OCI-LY3 (cell line): ENCODE results near the gene MAPT.

Experiments
- H2AFZ ChIP-seq: fragments of 200-600, 300-600 bp; shearing (Covaris generic); 2 replicates; pipeline ENCODE4 v1.6.0; 2014; ENCODE audit warnings: antibody characterized with exemption, low read depth, low read length
- H3K27ac ChIP-seq: fragments of 200-600, 300-600 bp; sonication (generic); 2 replicates; pipeline ENCODE4 v1.5.1; 2014; ENCODE audit warnings: mild to moderate bottlenecking, low read length, moderate library complexity, mixed read lengths
- H3K27me3 ChIP-seq: fragments of 200-600, 300-600 bp; sonication (generic); 2 replicates; pipeline ENCODE4 v1.6.1; 2014; ENCODE audit warnings: low read depth, low read length, mixed read lengths
- H3K36me3 ChIP-seq: fragments of 200-600, 300-600 bp; sonication (generic); replicated peaks from 2 replicates; pipeline ENCODE3; 2014; ENCODE audit warnings: low read depth, low read length, mixed read lengths
- H3K4me1 ChIP-seq: fragments of 300-600, 200-600 bp; sonication (generic); 2 replicates; pipeline ENCODE4 v1.6.1; 2014; ENCODE audit warnings: low read length, mixed read lengths
- H3K4me2 ChIP-seq: fragments of 200-600, 300-600 bp; sonication (generic); 2 replicates; pipeline ENCODE4 v1.6.1; 2014; ENCODE audit warnings: low read length, mixed read lengths
- H3K4me3 ChIP-seq: fragments of 300-600, 200-600 bp; sonication (generic); 2 replicates; pipeline ENCODE4 v1.5.1; 2014; ENCODE audit warnings: antibody characterized with exemption, mild to moderate bottlenecking, low read length, moderate library complexity
- H3K79me2 ChIP-seq: fragments of 300-600, 200-600 bp; shearing (Covaris generic); 2 replicates; pipeline ENCODE4 v1.6.1; 2014; ENCODE audit warnings: mild to moderate bottlenecking, low read length, mixed read lengths
- H3K9ac ChIP-seq: fragments of 300-600, 200-600 bp; shearing (Covaris generic); 2 replicates; pipeline ENCODE4 v1.6.0; 2014; ENCODE audit warnings: mild to moderate bottlenecking, low read length, moderate library complexity
- H3K9me3 ChIP-seq: fragments of 200-600, 300-600 bp; shearing (Covaris generic); 2 replicates; pipeline ENCODE4 v1.6.1; 2014; ENCODE audit warnings: low read length, mixed read lengths; ENCODE audit not compliant: insufficient read depth
- H4K20me1 ChIP-seq: fragments of 200-600, 300-600 bp; sonication (generic); 2 replicates; pipeline ENCODE4 v1.6.1; 2016; ENCODE audit warnings: low read length, mixed read lengths; ENCODE audit not compliant: insufficient read depth
- EZH2phosphoT487 ChIP-seq: fragments of 200-600 bp; shearing (Covaris generic); IDR thresholded peaks from 2 replicates; pipeline ENCODE4 v1.6.1; 2018; ENCODE audit warnings: antibody characterized with exemption, mixed run types, low read depth
- TF ChIP-seq, protein P1 (sequence below): fragments of 200-600, 300-600 bp; sonication (generic); IDR thresholded peaks from 2 replicates; pipeline ENCODE4 v1.5.1; 2014; ENCODE audit warnings: antibody characterized with exemption, low read length, low read depth

MAPT gene

DNA sequence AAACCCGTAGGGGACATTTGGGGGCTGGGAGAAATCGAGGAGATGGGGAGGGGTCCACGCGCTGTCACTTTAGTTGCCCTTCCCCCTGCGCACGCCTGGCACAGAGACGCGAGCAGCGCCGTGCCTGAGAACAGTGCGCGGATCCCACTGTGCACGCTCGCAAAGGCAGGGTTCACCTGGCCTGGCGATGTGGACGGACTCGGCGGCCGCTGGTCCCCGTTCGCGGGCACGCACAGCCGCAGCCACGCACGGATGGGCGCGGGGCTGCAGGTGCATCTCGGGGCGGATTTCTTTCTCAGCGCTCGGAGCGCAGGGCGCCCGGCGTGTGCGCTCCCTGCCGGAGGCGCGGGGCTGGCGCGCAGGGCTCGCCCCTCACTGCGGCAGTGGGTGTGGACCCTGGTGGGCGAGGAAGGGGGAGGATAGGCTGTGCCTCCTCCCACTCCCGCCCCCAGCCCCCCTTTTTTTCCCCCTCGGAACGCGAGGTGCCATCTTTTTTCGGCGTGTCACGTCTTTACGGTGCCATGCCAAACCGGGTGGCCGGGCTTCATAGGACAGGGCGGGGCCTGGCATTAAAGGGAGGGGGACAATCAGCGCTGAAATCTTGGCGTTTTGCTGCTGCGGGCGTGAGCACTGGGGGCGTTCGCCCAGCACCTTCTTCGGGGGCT lies 1.1 kb downstream of the MAPT start:
- H3K9ac ChIP-seq: peak overlapping the region; percentile 68; the same call in 1 of the 2 replicates

DNA sequence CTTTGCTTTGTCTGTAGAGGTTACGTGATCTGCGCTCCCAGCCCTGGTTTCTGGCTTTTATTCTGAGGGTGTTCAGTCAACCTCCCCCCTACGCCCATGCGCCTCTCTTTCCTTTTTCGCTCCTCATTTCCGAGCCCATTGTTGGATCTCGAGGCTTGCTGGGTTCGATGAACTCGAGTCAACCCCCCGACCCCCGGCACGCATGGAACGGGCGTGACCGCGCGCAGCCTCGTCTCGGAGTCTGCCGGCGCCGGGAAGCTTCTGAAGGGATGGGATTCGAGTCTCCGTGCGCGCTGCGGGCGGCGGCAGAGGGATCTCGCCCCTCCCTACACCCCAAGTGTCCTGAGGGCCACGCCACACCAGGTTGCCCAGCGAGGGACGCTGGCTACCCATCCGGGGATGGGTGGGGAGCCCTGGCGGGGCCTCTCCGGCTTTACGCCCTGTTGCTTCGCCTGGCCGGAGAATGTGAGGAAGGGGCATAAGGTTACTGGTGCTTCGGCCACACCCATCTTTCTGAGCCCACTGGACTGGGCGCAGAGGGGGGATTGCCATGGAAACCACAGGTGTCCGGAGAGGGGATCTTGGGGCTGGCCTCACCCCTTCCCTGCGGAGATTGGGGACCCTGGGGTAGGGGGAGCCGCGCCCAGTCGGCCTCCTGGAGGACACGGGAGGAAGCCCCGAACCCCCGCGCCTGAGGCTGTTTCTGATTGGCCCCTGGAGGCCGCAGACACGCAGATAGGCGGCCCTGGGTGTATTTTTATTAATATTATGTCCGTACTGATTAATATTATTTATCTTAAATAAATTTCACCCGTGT lies 1.8 kb downstream of the MAPT start:
- Histone ChIP-seq H3K4me2 (no peak overlapping the region), H3K27me3 (no peaks in the 10 kb centered on the region)

More for the DNA sequence above, 1.1 kb downstream of the MAPT start:
- no peaks in the 10 kb centered on the region for H4K20me1 ChIP-seq
- no peaks in the 10 kb centered on the region for H3K79me2 ChIP-seq
- no peaks in the 10 kb centered on the region for H3K36me3 ChIP-seq
- H3K27ac ChIP-seq: no peak overlapping the region
- H3K27me3 ChIP-seq: 0 out of 2 replicates have a peak, but pooled peaks cover 3% of the 10 kb centered on the region
- no peaks in the 10 kb centered on the region for H3K9me3 ChIP-seq
- TF ChIP-seq EZH2phosphoT487: no peak
- TF ChIP-seq, protein P1, sequence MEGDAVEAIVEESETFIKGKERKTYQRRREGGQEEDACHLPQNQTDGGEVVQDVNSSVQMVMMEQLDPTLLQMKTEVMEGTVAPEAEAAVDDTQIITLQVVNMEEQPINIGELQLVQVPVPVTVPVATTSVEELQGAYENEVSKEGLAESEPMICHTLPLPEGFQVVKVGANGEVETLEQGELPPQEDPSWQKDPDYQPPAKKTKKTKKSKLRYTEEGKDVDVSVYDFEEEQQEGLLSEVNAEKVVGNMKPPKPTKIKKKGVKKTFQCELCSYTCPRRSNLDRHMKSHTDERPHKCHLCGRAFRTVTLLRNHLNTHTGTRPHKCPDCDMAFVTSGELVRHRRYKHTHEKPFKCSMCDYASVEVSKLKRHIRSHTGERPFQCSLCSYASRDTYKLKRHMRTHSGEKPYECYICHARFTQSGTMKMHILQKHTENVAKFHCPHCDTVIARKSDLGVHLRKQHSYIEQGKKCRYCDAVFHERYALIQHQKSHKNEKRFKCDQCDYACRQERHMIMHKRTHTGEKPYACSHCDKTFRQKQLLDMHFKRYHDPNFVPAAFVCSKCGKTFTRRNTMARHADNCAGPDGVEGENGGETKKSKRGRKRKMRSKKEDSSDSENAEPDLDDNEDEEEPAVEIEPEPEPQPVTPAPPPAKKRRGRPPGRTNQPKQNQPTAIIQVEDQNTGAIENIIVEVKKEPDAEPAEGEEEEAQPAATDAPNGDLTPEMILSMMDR: no peak
- no peaks in the 10 kb centered on the region; the same call in 1 of the 2 replicates for H3K4me1 ChIP-seq
- H2AFZ ChIP-seq: peak overlapping the region; percentile 94
- peak overlapping the region; percentile 88 for H3K4me3 ChIP-seq
- H3K4me2 ChIP-seq: peak overlapping the region; percentile 82

DNA sequence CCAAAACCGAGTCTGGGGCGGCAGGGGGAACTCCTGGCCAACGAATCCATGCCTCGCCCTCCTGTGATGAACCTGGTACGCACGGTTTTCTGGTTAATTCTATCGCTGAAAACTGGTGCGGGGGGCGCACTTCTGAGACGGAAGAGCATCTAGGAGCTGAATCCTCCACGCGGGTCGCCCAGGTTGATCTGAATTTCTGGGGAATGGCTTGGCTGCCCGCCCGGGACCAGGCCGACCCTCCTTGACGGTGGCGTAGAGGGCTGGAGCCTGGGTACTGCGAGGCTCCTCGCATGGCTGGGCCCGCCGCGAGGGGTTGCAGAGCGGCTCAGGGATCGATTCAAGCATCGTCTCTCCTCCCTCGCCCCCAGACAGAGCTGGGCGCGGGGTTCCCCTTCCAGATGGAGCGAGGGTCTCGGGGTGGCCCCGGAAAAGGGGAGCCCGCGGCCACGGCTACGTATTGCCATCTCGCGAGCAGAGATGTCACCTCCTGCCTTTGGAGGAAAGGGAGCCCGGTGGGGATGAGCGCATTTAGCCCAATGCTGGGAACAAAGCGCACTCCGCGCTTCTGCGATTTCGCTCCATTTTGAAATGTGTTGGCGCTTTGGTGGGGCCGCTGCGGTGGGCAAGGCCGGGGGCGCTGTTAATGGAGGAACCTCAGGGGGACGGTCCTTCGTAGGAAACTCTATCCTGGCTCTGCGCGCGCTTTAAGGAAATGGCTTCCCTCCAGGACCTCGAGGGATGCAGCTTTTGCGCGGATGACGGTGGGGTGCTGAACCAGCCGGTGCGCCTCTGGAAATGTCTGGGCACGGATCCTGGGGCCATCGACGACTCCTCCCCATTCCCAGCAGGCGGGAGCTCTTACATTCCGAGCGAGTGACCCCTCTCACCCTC lies 2.7 kb downstream of the MAPT start:
- no peak for TF ChIP-seq EZH2phosphoT487
- TF ChIP-seq, protein P1: no peak
- Histone ChIP-seq H3K4me1 (no peaks in the 10 kb centered on the region; the same call in 1 of the 2 replicates), H3K9ac (no peak overlapping the region), H3K4me3 (no peak overlapping the region), H3K36me3 (no peaks in the 10 kb centered on the region), H3K9me3 (no peaks in the 10 kb centered on the region), H3K79me2 (no peaks in the 10 kb centered on the region), H2AFZ (no peak overlapping the region), H4K20me1 (no peaks in the 10 kb centered on the region), H3K27me3 (no peaks in the 10 kb centered on the region), H3K27ac (no peak overlapping the region), H3K4me2 (no peak overlapping the region)

More for the DNA sequence above, 1.8 kb downstream of the MAPT start:
- Histone ChIP-seq H4K20me1 (no peaks in the 10 kb centered on the region), H3K9me3 (no peaks in the 10 kb centered on the region), H3K9ac (no peak overlapping the region), H3K79me2 (no peaks in the 10 kb centered on the region), H2AFZ (no peak overlapping the region), H3K27ac (no peak overlapping the region), H3K4me1 (no peaks in the 10 kb centered on the region; the same call in 1 of the 2 replicates), H3K4me3 (no peak overlapping the region), H3K36me3 (no peaks in the 10 kb centered on the region)
- no peak for TF ChIP-seq EZH2phosphoT487
- TF ChIP-seq, protein P1: no peak
